Upper lobe of right lung (tissue), 1 donor: ENCODE results near the gene TEAD2. TPM values are rescaled to one million over a fixed set of nuclear protein-coding genes. Genes with fewer than 3 reads are reported as not detected.

Experiments
- ATAC-seq: fragments of 200-7000 bp; cut with Tn5 transposase; one replicate; pipeline ENCODE4 v1.9.1; 2020; ENCODE audit warnings: mild to moderate bottlenecking, moderate library complexity
- DNase-seq: peaks from one replicate; pipeline ENCODE4 v3.0.0-alpha.2; 2020
- H3K27ac ChIP-seq: fragments of 200-600 bp; one replicate; pipeline ENCODE4 v1.8.0; 2022
- H3K27me3 ChIP-seq: fragments of 200-600 bp; one replicate; pipeline ENCODE4 v1.8.0; 2022; ENCODE audit warnings: mild to moderate bottlenecking
- H3K36me3 ChIP-seq: fragments of 200-600 bp; one replicate; pipeline ENCODE4 v1.8.0; 2022
- H3K4me1 ChIP-seq: fragments of 200-600 bp; one replicate; pipeline ENCODE4 v1.8.0; 2022
- H3K4me3 ChIP-seq: fragments of 200-600 bp; one replicate; pipeline ENCODE4 v1.8.0; 2022; ENCODE audit warnings: mild to moderate bottlenecking
- H3K9me3 ChIP-seq: fragments of 200-600 bp; one replicate; pipeline ENCODE4 v1.8.0; 2022
- CTCF ChIP-seq: fragments of 200-600 bp; IDR thresholded peaks from one replicate; pipeline ENCODE4 v1.8.0; 2022; ENCODE audit warnings: antibody characterized with exemption
- intact Hi-C: fragments of 100-400 bp; cut with DNase I; formaldehyde crosslinking; loops from one replicate; pipeline ENCODE4 v1.11.0; 2022
- total RNA-seq: library from RNA; stranded (reverse); fragmentation: NEBNext Ultra II Directional; extraction: Animal tissue kit (Norgen Biotek cat#: 25700); gene quantifications from one replicate; pipeline ENCODE4 v1.2.1, GENCODE V29; 2021
- donor health status: DM: no; HTN: yes; CAD: no; lungs with severe emphysema.

TEAD2 gene
- total RNA-seq, 1 donor from 2014 or later = 36.4 TPM

- Histone ChIP-seq H3K4me3 (no peak overlapping the region), H3K27ac (no peak overlapping the region), H3K36me3 (peaks cover 55% of the 10 kb centered on the region), H3K9me3 (no peaks in the 10 kb centered on the region), H3K4me1 (no peaks in the 10 kb centered on the region), H3K27me3 (no peaks in the 10 kb centered on the region)
- TF ChIP-seq CTCF = no peak
- ATAC-seq (no peak), DNase-seq (peak; percentile 51)
- intact Hi-C loops = no loop called here
These were observed 19.9 kb downstream of the TEAD2 start for GRCh38 chr19:49342291-49342721.

- TF ChIP-seq CTCF = no peak
- Histone ChIP-seq H3K27me3 (no peaks in the 10 kb centered on the region), H3K9me3 (no peaks in the 10 kb centered on the region), H3K4me3 (peak overlapping the region; percentile 54), H3K27ac (peak overlapping the region; percentile 84), H3K36me3 (peaks cover 46% of the 10 kb centered on the region), H3K4me1 (no peaks in the 10 kb centered on the region)
- no peak for ATAC-seq
- DNase-seq = peak; percentile 41
- intact Hi-C loops = no loop called here
These were observed 21.1 kb downstream of the TEAD2 start for GRCh38 chr19:49340865-49341718.

GRCh38 chr19:49340069-49340864 is 21.9 kb downstream of the TEAD2 start:
- H3K36me3 ChIP-seq = peaks cover 38% of the 10 kb centered on the region
- TF ChIP-seq CTCF = no peak
- intact Hi-C loops = no loop called here
- peak overlapping the region; percentile 54 for H3K4me3 ChIP-seq
- no peaks in the 10 kb centered on the region for H3K4me1 ChIP-seq
- peak overlapping the region; percentile 84 for H3K27ac ChIP-seq
- DNase-seq (peak; percentile 85), ATAC-seq (peak; percentile 56)
- H3K9me3 ChIP-seq = no peaks in the 10 kb centered on the region
- no peaks in the 10 kb centered on the region for H3K27me3 ChIP-seq

GRCh38 chr19:49339301-49340068 is 22.7 kb downstream of the TEAD2 start:
- H3K4me1 ChIP-seq = peaks cover 5% of the 10 kb centered on the region
- H3K9me3 ChIP-seq = no peaks in the 10 kb centered on the region
- H3K27me3 ChIP-seq = no peaks in the 10 kb centered on the region
- peak overlapping the region; percentile 84 for H3K27ac ChIP-seq
- intact Hi-C loops = no loop called here
- TF ChIP-seq CTCF = no peak
- DNase-seq = peak; percentile 92
- ATAC-seq = peak; percentile 89
- H3K36me3 ChIP-seq = peaks cover 31% of the 10 kb centered on the region
- H3K4me3 ChIP-seq = peak overlapping the region; percentile 54

GRCh38 chr19:49338691-49339300 is 23.4 kb downstream of the TEAD2 start:
- Histone ChIP-seq H3K4me3 (peak overlapping the region; percentile 54), H3K27ac (peak overlapping the region; percentile 47), H3K4me1 (peaks cover 11% of the 10 kb centered on the region), H3K36me3 (peaks cover 25% of the 10 kb centered on the region), H3K27me3 (no peaks in the 10 kb centered on the region), H3K9me3 (no peaks in the 10 kb centered on the region)
- no peak for TF ChIP-seq CTCF
- DNase-seq = peak; percentile 95
- peak; percentile 82 for ATAC-seq
- intact Hi-C loops = no loop called here
